OCI-LY1 (cell line): ENCODE measurements around the gene BUB1B.
A peak's percentile ranks its signal among the peaks of the same experiment; 100 is the strongest.

Experiments used
- H2AFZ ChIP-seq: fragments of 200-600 bp; sonication (generic), shearing (Covaris generic); 2 replicates; pipeline ENCODE4 v1.6.0; 2014; ENCODE audit warnings: antibody characterized with exemption, mild to moderate bottlenecking, low read length
- H3F3A ChIP-seq: fragments of 200-600 bp; sonication (generic), shearing (Covaris generic); 2 replicates; pipeline ENCODE4 v1.6.0; 2014; ENCODE audit warnings: mild to moderate bottlenecking, antibody characterized with exemption, low read length, moderate library complexity; ENCODE audit not compliant: insufficient read depth
- H3K27ac ChIP-seq: fragments of 200-600 bp; sonication (generic); 2 replicates; pipeline ENCODE4 v1.5.1; 2014; ENCODE audit warnings: low read length, mixed run types, mild to moderate bottlenecking, low read depth; ENCODE audit not compliant: poor library complexity, severe bottlenecking
- H3K27me3 ChIP-seq: fragments of 200-600 bp; sonication (generic); 2 replicates; pipeline ENCODE4 v1.6.0; 2014; ENCODE audit warnings: antibody characterized with exemption, mild to moderate bottlenecking, low read length, moderate library complexity; ENCODE audit not compliant: insufficient read depth
- H3K36me3 ChIP-seq: fragments of 200-600 bp; sonication (generic); 2 replicates; pipeline ENCODE4 v1.6.1; 2014; ENCODE audit warnings: mild to moderate bottlenecking, antibody characterized with exemption, low read length, moderate library complexity, mixed read lengths; ENCODE audit not compliant: insufficient read depth
- H3K4me1 ChIP-seq: fragments of 200-600 bp; sonication (generic); 2 replicates; pipeline ENCODE4 v1.5.1; 2014; ENCODE audit warnings: mild to moderate bottlenecking, low read length, moderate library complexity; ENCODE audit not compliant: insufficient read depth, severe bottlenecking
- H3K4me2 ChIP-seq: fragments of 200-600 bp; sonication (generic), shearing (Covaris generic); 2 replicates; pipeline ENCODE4 v1.6.1; 2014; ENCODE audit warnings: low read length
- H3K4me3 ChIP-seq: fragments of 200-600 bp; sonication (generic); 2 replicates; pipeline ENCODE4 v1.5.1; 2014; ENCODE audit warnings: low read length, low read depth, mild to moderate bottlenecking, mixed read lengths; ENCODE audit not compliant: poor library complexity, severe bottlenecking
- H3K79me2 ChIP-seq: fragments of 200-600 bp; shearing (Covaris generic); 2 replicates; pipeline ENCODE4 v1.6.1; 2016; ENCODE audit warnings: mixed run types, low read length, mixed read lengths; ENCODE audit not compliant: insufficient read depth
- H3K9ac ChIP-seq: fragments of 200-600 bp; sonication (generic), shearing (Covaris generic); 2 replicates; pipeline ENCODE4 v1.6.1; 2014; ENCODE audit warnings: mild to moderate bottlenecking, low read length, mixed read lengths
- H3K9me2 ChIP-seq: fragments of 200-600 bp; sonication (generic), shearing (Covaris generic); 2 replicates; pipeline ENCODE4 v1.6.1; 2014; ENCODE audit warnings: low read depth, mild to moderate bottlenecking, low read length, mixed read lengths
- H3K9me3 ChIP-seq: fragments of 200-600 bp; shearing (Covaris generic); 2 replicates; pipeline ENCODE4 v1.6.1; 2014; ENCODE audit warnings: low read length, mixed read lengths
- H4K20me1 ChIP-seq: fragments of 200-600 bp; sonication (generic), shearing (Covaris generic); 2 replicates; pipeline ENCODE4 v1.6.0; 2016; ENCODE audit warnings: mild to moderate bottlenecking, low read length; ENCODE audit not compliant: insufficient read depth
- EZH2 ChIP-seq: fragments of 200-600 bp; sonication (generic), shearing (Covaris generic); IDR thresholded peaks from 2 replicates; pipeline ENCODE4 v1.8.0; 2017; ENCODE audit warnings: borderline replicate concordance, mixed run types, mild to moderate bottlenecking, antibody characterized with exemption, low read length, moderate library complexity, mixed read lengths
- TF ChIP-seq, protein P1 (sequence below): fragments of 200-600 bp; sonication (generic), shearing (Covaris generic); IDR thresholded peaks from 2 replicates; pipeline ENCODE4 v1.5.1; 2017; ENCODE audit warnings: mild to moderate bottlenecking, antibody characterized with exemption, low read length, moderate library complexity, mixed read lengths

Gene BUB1B

GRCh38 chr15:40155270-40155910 is 5.5 kb upstream of the BUB1B start:
- Histone ChIP-seq H3F3A (no peaks in the 10 kb centered on the region), H3K9ac (no peak overlapping the region)
- TF ChIP-seq EZH2: no peak
- TF ChIP-seq, protein P1, sequence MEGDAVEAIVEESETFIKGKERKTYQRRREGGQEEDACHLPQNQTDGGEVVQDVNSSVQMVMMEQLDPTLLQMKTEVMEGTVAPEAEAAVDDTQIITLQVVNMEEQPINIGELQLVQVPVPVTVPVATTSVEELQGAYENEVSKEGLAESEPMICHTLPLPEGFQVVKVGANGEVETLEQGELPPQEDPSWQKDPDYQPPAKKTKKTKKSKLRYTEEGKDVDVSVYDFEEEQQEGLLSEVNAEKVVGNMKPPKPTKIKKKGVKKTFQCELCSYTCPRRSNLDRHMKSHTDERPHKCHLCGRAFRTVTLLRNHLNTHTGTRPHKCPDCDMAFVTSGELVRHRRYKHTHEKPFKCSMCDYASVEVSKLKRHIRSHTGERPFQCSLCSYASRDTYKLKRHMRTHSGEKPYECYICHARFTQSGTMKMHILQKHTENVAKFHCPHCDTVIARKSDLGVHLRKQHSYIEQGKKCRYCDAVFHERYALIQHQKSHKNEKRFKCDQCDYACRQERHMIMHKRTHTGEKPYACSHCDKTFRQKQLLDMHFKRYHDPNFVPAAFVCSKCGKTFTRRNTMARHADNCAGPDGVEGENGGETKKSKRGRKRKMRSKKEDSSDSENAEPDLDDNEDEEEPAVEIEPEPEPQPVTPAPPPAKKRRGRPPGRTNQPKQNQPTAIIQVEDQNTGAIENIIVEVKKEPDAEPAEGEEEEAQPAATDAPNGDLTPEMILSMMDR: no peak

DNA sequence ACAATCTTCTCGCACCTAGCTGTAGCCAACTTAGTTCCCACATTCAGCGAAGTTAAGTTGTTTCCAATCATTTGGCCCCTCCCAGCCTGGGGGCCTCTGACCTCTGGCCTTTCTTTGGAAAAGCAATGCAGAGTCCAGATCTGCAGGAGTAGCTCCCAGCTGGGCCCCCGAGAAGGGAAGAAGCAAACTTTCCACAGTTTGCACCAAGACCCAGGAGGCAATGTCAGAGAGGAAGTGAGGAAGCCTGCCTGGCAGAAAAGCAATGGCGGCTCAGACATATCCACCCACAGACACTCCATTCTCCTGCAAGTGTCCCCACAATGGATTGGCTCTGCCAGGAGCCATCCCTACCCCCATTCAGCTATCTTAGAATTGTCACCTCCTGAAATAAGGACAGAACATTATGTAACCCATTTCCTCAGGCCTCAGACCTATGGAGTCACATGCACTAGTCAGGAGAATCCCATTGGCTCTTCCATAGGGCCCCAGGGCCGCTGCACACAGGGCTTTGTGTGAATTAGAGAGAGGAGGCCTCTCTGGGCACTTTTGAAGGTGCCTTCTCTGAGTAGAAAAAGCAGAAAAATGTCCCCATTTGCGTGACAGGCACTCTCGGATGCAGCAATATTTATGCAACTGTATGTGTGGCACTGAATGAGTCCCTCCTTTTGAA is 3.0 kb upstream of the BUB1B start:
- Histone ChIP-seq H3K4me1 (peaks cover 17% of the 10 kb centered on the region), H3F3A (no peaks in the 10 kb centered on the region), H3K79me2 (peaks cover 20% of the 10 kb centered on the region), H3K9me3 (no peaks in the 10 kb centered on the region), H2AFZ (no peak overlapping the region), H3K9me2 (no peaks in the 10 kb centered on the region), H3K4me2 (no peak overlapping the region), H3K27me3 (no peaks in the 10 kb centered on the region), H4K20me1 (no peaks in the 10 kb centered on the region), H3K9ac (no peak overlapping the region), H3K36me3 (peaks cover 16% of the 10 kb centered on the region), H3K4me3 (no peak overlapping the region), H3K27ac (no peak overlapping the region)
- no peak for TF ChIP-seq EZH2
- TF ChIP-seq, protein P1: no peak

More at GRCh38 chr15:40155270-40155910, 5.5 kb upstream of the BUB1B start:
- Histone ChIP-seq H3K4me3 (no peak overlapping the region), H3K27ac (no peak overlapping the region), H3K27me3 (no peaks in the 10 kb centered on the region), H3K79me2 (no peaks in the 10 kb centered on the region), H3K4me2 (no peak overlapping the region), H3K9me3 (no peaks in the 10 kb centered on the region), H2AFZ (no peak overlapping the region), H3K9me2 (no peaks in the 10 kb centered on the region), H3K36me3 (no peaks in the 10 kb centered on the region), H3K4me1 (peaks cover 4% of the 10 kb centered on the region), H4K20me1 (no peaks in the 10 kb centered on the region)

DNA sequence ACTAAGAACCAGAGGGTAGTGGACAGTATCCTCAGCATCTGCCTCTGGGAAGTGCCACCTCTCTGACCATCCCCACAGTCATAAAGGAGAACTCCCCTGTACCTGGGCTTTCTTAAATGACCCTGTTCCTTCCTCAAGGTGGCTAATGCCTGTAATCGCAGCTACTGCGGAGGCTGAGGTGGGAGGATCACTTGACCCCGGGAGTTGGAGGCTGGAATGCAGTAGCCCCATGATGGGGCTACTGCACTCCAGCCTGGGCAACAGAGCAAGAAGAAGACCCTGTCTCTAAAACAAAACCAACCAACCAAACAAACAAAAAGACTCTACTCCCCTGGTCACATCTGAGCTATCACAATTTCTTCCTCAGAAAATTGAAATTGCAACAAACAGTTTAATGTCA is 848 bp upstream of the BUB1B start:
- Histone ChIP-seq H3F3A (no peaks in the 10 kb centered on the region), H3K9me3 (no peaks in the 10 kb centered on the region), H3K79me2 (peaks cover 41% of the 10 kb centered on the region), H3K27me3 (no peaks in the 10 kb centered on the region), H3K9me2 (no peaks in the 10 kb centered on the region), H2AFZ (peak overlapping the region; percentile 97), H3K9ac (peak overlapping the region; percentile 98; the same call in 1 of the 2 replicates), H3K36me3 (peaks cover 36% of the 10 kb centered on the region), H4K20me1 (no peaks in the 10 kb centered on the region), H3K4me2 (peak overlapping the region; percentile 90), H3K27ac (peak overlapping the region; percentile 47), H3K4me1 (peaks cover 38% of the 10 kb centered on the region), H3K4me3 (peak overlapping the region; percentile 85)
- TF ChIP-seq EZH2: no peak
- TF ChIP-seq, protein P1: no peak
